Pancreas (tissue), 10 donors: ENCODE results near the gene TRAF7. TPM values are rescaled to one million over a fixed set of nuclear protein-coding genes. Genes with fewer than 3 reads are reported as not detected.

Source experiments
- ATAC-seq, 4 donors: fragments of 200-7000 bp; cut with Tn5 transposase; one replicate each; pipeline versions ENCODE4 v1.8.0 to v1.9.1; 2020; ENCODE audit warnings: mild to moderate bottlenecking in 4 of 4, moderate library complexity in 4 of 4
- DNase-seq, 6 donors: peaks; one replicate each; pipeline ENCODE4 v3.0.0-alpha.2; 2020
- FAIRE-seq: peaks from 2 replicates; lab custom pipeline; 2012; peaks lifted over from hg19 to GRCh38; lab: Jason Lieb, UNC
- H3K27ac ChIP-seq, 4 donors: fragments of 200-600 bp; sonication (generic); 1 replicate in 3 of 4; 2 replicates in 1 of 4; pipeline versions ENCODE4 v1.5.0 to v1.8.0; 2020
- H3K27me3 ChIP-seq, 4 donors: fragments of 200-600 bp; one replicate each; pipeline ENCODE4 v1.8.0; 2021
- H3K36me3 ChIP-seq, 3 donors: fragments of 200-600 bp; sonication (generic) in 1 of 3; one replicate each; pipeline versions ENCODE4 v1.5.0 to v1.8.0; 2020 to 2021
- H3K4me1 ChIP-seq, 3 donors: fragments of 200-600 bp; one replicate each; pipeline ENCODE4 v1.8.0; 2021
- H3K4me3 ChIP-seq, 4 donors: fragments of 200-600 bp; sonication (generic) in 2 of 4; one replicate each; pipeline versions ENCODE4 v1.5.0 to v1.8.0; 2020 to 2021
- H3K9me3 ChIP-seq, 4 donors: fragments of 200-600 bp; one replicate each; pipeline ENCODE4 v1.8.0; 2021
- WGBS, 2 donors: extraction: QIAGEN DNeasy Blood & Tissue Kit; methylation state at CpG; one replicate each; pipeline ENCODE4 v1.1.7; 2013; 5-methylcytosine and 5-hydroxymethylcytosine counted together
- intact Hi-C, 3 donors: fragments of 100-400 bp; cut with DNase I; formaldehyde crosslinking; loops; one replicate each; pipeline versions ENCODE4 v1.11.1 to v1.14.2; 2022
- polyA plus RNA-seq, 2 donors: library from polyadenylated mRNA; stranded (reverse); fragments of 200-250 nt; gene quantifications; one replicate each; pipeline ENCODE4 v1.2.3, GENCODE V29; 2013
- total RNA-seq, 6 donors: library from RNA; stranded (reverse); fragmentation: NEBNext Ultra II Directional in 4 of 6; extraction: Animal tissue kit (Norgen Biotek cat#: 25700) in 4 of 6; gene quantifications; one replicate each; pipeline versions ENCODE4 v1.2.1 to v1.2.4, GENCODE V29; 2021 to 2023
- TF ChIP-seq, protein P1 (sequence below), 4 donors: fragments of 200-600 bp; sonication (generic) in 3 of 4; IDR thresholded peaks; one replicate each; pipeline versions ENCODE4 v1.5.0 to v1.8.0; 2021; ENCODE audit warnings: antibody characterized with exemption in 4 of 4
- donor health status: healthy with polysubstance abuse.
- donor health status: DM: no; HTN: no; CAD: no; lungs with moderate emphysema.
- donor health status: DM: no; HTN: no; CAD: no.
- donor health status: control.
- donor health status: control.
- donor health status: Bipolar disorder and iron deficiency.
- donor health status: DM: yes; HTN: yes; CAD: no.
- donor health status: DM: no; HTN: no; CAD: no.
- donor health status: DM: no; HTN: no; CAD: no.
- donor health status: DM: yes; HTN: yes; CAD: no.

TRAF7 gene
- total and polyA plus RNA-seq, 8 donors: 24.5 to 45.1 (median 34.5) TPM

- FAIRE-seq: no peak
- no peak for DNase-seq
- Histone ChIP-seq H3K36me3 (peaks cover 0 to 3% (median 0%) of the 10 kb centered on the region in 3 donors), H3K27ac (no peak overlapping the region), H3K27me3 (no peaks in the 10 kb centered on the region), H3K9me3 (no peaks in the 10 kb centered on the region), H3K4me1 (no peaks in the 10 kb centered on the region), H3K4me3 (no peak overlapping the region)
- TF ChIP-seq, protein P1, sequence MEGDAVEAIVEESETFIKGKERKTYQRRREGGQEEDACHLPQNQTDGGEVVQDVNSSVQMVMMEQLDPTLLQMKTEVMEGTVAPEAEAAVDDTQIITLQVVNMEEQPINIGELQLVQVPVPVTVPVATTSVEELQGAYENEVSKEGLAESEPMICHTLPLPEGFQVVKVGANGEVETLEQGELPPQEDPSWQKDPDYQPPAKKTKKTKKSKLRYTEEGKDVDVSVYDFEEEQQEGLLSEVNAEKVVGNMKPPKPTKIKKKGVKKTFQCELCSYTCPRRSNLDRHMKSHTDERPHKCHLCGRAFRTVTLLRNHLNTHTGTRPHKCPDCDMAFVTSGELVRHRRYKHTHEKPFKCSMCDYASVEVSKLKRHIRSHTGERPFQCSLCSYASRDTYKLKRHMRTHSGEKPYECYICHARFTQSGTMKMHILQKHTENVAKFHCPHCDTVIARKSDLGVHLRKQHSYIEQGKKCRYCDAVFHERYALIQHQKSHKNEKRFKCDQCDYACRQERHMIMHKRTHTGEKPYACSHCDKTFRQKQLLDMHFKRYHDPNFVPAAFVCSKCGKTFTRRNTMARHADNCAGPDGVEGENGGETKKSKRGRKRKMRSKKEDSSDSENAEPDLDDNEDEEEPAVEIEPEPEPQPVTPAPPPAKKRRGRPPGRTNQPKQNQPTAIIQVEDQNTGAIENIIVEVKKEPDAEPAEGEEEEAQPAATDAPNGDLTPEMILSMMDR (IDR thresholded peaks at IDR 0.05): no peak
- intact Hi-C loops: no loop called here
- ATAC-seq: no peak
- 88 to 89% methylated on average over 17 of the region's 17 CpGs for WGBS, 2 donors
These were observed 10.9 kb downstream of the TRAF7 start for GRCh38 chr16:2166263-2167067.

DNA sequence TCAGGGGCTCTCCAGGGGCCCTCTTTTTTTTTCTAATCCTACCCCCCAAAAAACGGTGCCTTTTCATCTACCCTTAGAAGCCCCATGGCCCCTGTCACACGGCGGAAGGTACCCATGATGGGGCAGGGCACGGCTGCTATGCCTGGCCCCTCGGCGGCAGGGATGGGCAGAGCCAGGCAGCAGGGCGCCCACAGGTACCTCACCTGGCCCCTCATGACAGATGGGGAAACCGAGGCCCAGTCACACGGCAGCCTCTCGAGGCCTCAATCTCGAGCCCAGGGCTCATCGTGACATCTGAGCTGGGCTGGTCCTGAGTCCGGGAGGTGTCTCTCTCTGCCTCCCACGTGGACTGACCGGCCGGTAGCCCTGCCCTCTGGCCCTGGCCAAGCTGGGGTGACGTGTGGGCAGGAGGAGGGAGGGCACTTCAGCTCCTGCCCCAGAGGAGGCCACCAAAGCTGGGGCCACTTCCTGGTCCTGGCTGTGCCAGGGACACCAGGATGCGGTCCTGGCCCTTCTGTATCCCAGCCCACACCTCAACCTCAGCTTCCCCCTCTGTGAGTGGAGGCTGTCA, 11.6 kb downstream of the TRAF7 start:
- DNase-seq (no peak), FAIRE-seq (no peak), ATAC-seq (no peak)
- Histone ChIP-seq H3K36me3 (peaks cover 0 to 3% (median 0%) of the 10 kb centered on the region in 3 donors), H3K9me3 (no peaks in the 10 kb centered on the region), H3K4me1 (no peaks in the 10 kb centered on the region), H3K27ac (no peak overlapping the region), H3K27me3 (no peaks in the 10 kb centered on the region), H3K4me3 (no peak overlapping the region)
- intact Hi-C loops: no loop called here
- 90 to 92% methylated on average over 18 of the region's 18 CpGs for WGBS, 2 donors
- TF ChIP-seq, protein P1 (IDR thresholded peaks at IDR 0.05): no peak

GRCh38 chr16:2170080-2170479, 14.5 kb downstream of the TRAF7 start:
- H3K36me3 ChIP-seq: peaks cover 0 to 23% (median 15%) of the 10 kb centered on the region in 3 donors
- intact Hi-C loops: no loop called here

GRCh38 chr16:2170587-2171435, 15.2 kb downstream of the TRAF7 start:
- WGBS, 2 donors: 92% methylated on average over 44 to 47 of the region's 47 CpGs
- intact Hi-C loops: no loop called here
- TF ChIP-seq, protein P1 (IDR thresholded peaks at IDR 0.05): no peak
- no peak for ATAC-seq
- H3K4me1 ChIP-seq: no peaks in the 10 kb centered on the region
- no peak for FAIRE-seq
- peaks cover 0 to 28% (median 18%) of the 10 kb centered on the region in 3 donors for H3K36me3 ChIP-seq
- H3K4me3 ChIP-seq: no peak overlapping the region
- H3K9me3 ChIP-seq: no peaks in the 10 kb centered on the region
- H3K27ac ChIP-seq: no peak overlapping the region
- no peak for DNase-seq
- H3K27me3 ChIP-seq: no peaks in the 10 kb centered on the region

More at GRCh38 chr16:2170080-2170479, 14.5 kb downstream of the TRAF7 start:
- no peak overlapping the region for H3K4me3 ChIP-seq
- ATAC-seq (peak in 1 of 4 donors; percentile 5), DNase-seq (no peak), FAIRE-seq (no peak)
- no peaks in the 10 kb centered on the region for H3K4me1 ChIP-seq
- H3K27me3 ChIP-seq: no peaks in the 10 kb centered on the region
- 86 to 93% methylated on average over 14 to 18 of the region's 18 CpGs for WGBS, 2 donors
- TF ChIP-seq, protein P1 (IDR thresholded peaks at IDR 0.05): no peak
- no peaks in the 10 kb centered on the region for H3K9me3 ChIP-seq
- peak overlapping the region in 1 of 4 donors; percentile 28 for H3K27ac ChIP-seq
